ENCODE results near the gene ZFP69. TPM values are rescaled to one million over a fixed set of nuclear protein-coding genes. Genes with fewer than 3 reads are reported as not detected.
"Not testable (repeated sequence)": the region's sequence is repeated elsewhere in the genome, so short reads cannot be mapped to it uniquely, and the experiment has no call there.

Gene ZFP69
- 3.0 TPM for total RNA-seq
- long read RNA-seq, partial matches to known transcripts: 0 of 2 reads
- long read RNA-seq, other reads (novel, unspliced or antisense): 2 of 2 reads

DNA sequence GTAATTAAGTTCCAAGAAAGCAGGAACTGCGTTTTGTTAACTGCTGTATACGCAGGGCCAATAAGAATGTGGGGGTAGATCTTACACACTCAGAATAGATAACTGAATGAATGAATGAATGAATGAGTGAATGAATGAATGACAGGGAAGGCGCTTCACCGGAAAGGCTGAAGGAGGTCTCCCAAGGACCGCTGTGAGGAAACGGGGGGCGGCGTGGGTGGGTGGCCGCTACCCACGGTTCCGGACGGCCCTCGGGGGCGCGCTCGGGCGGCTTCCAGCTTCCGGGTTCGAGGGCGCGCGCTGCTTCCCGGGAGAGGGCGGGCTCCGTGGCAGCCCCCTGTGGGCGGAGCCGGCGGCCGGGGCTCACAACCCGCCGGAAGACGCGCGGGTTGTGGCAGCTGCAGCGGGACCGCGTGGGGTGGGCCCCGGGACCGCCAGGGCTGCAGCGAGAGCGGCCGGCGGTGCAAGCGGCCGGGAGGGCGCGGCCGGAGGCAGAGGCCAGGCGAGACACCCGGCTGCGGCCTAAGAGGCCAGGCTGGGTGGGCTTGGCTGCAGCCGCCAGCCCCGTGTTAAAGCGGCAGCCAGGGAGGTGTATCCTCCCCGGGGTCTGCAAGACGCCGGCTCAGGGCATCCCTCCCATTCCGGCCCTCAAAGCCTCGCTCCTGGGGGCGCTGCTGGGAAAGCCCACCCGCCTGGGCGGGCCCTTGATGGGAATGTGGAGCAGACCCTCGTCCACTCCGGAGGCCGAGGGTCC is at the start of gene ZFP69:
TSS of gene ZFP69 (plus strand) at position 367 of the 754 bp plus-strand sequence. CDS start 2,072 bp downstream, outside the sequence.
- peak; percentile 90 for DNase-seq (ENCODE audit: low spot score)

DNA sequence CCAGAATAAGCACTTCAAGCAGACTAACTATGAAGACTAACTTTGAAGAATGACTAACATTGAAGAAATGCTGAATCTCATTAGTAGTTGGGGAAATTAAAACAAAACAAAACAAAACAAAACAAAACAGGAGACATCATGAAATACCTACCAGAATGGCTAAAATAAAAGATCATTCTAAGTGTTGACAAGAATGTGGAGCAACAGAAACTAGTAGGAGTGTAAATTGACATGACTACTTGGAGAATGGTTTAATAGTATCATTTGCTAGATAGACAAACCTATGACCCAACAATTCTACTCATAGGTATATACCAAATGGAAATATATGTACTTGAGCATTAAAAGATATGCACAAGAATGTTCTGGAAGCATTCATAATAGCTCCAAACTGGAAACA is 45.7 kb upstream of the ZFP69 start:
- DNase-seq (ENCODE audit: low spot score): no peak

DNA sequence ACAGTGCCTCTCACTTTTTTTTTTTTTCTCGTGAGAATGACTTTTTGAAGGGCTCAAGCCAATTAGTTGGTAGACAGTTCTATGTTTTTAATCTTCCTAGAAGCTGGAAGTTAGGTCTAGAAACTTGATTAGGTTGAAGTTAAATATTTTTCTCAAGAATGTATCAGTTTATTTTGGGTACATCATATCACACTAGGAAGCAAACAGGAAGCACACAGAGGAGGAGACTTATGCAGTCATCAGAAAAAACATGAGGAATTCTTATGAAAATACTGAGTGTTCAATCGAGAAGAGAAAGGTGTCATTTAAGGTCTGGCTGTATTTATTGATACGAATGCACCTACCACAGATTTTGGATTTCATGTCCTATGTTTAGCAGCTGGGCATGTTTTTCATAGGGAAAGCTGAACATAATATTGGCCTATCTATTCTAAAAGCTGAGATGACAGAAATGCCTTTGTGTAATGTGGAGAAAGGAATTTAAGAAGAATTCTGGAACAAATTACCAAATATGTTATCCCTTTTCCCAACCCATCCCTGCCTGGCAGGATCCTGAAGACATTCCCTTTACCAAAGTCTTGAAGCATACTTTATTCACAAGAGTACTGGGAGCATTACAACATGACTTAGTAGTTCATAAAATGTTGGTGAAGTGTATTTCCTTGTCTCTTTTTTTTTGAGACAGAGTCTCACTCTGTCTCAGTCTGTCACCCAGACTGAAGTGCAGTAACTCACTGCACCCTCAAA is 44.3 kb upstream of the ZFP69 start:
- DNase-seq (ENCODE audit: low spot score): no peak

- no peak for DNase-seq (ENCODE audit: low spot score)
Measured at GRCh38 chr1:40435471-40435870, 41.6 kb upstream of the ZFP69 start.

DNA sequence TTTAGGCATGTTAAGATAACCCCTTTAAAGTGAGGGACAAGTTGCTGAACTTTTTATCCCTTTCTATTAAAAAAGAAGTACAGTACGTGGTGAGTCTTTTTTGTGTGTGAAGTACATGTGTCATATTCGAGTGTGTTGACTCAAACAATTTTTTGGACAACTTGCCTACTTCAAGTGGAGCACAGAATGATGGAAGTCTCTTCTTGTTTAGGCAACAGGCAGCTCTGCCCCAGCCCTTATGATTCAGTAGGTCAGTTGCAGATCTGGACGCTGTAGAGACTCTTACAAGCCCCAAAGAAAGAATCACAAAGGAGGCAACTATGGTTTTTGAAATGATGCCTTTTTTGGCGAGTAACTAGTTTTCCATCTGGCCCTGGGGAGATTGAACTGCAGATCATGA is 41.2 kb upstream of the ZFP69 start:
- DNase-seq (ENCODE audit: low spot score): no peak

DNA sequence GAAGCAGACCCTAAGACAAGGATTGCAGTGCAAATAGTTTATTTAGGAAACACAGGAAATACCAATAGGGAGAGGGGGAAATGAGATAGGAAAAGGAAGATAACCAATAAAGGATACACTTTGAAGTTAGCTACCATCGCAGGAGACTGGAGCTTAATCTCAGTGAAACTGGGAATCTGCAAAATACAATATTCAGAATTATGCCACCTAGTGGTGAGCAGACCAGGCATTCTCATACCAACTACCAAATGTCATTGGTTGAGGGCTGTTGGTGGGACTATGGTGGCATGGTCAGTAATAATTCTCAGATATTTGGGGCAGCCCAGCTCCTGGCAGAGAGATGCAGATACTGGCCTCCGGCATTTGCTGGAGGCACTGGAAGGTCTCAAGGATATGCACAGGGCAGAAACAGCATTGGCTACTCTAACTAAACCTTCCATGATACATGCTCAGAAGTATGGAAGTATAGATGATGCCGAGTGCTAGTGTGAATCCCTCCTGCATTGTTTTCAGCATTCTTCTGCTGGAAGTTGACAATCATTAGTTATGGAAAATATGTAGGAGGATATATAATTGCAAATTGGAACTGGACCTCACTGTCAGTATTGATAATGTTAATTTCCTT is 38.6 kb upstream of the ZFP69 start:
- DNase-seq (ENCODE audit: low spot score): no peak

DNA sequence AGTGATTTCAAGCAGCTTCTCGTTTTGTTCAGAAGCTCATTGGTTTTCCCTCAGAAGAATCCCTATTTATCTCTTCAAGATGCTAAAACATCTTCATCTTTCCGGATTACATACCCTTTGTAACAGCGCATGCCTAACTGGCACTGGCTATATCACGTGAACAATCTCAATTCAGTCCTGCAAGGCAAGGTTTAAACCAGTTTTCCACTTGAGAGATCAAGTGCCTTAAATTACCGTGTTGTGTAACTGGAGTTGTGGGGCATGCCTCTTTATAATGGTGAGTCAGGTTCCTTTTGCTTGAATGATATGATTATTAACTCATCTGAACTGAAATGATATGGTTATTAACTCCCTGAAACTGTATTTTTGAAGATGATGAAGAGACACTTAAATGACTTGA is 37.8 kb upstream of the ZFP69 start:
- DNase-seq (ENCODE audit: low spot score): no peak

DNA sequence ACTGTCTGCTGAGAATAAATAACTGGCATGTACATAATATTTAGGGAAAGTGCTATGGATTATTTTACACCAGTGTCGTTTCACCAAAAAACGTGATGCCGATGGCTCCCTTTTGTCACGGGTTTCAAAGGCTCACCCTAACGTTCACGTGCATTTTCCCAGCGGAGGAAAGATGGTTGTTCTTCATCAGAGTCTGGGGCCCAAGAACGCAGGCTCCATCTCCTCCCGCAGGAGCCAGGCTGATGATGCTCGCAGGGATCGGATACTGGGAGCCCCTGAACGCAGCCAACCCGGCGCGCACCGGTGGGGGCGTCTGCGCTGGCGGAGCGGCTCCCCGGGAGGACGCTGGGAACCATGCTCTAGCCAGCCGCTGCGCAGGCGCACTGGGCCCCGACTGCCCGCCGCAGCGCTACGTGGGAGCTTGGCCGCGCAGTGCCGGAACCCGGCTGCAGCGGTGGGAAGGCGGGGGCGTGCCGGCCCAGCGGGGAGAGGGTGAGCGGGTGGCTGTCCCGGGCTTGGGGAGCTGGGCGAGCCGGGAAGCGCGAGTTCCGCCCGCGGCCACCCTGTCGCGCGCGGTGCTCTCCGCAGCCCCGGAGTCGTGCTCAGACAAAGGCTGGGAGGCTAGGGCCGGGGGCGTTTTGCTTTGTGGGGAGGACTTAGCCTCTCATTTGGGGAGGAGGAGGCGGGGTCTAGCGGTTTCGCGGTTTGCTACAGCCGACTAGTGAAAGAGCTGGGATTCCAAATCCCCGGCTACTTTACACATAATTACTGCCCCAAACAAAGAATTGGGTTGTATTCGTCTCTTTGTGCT is 27.2 kb upstream of the ZFP69 start, which contains the start of gene ZFP69B:
TSS of gene ZFP69B (plus strand) at position 793 of the 811 bp plus-strand sequence. CDS start 486 bp downstream, outside the sequence.
- peak; percentile 98 for DNase-seq (ENCODE audit: low spot score)

DNA sequence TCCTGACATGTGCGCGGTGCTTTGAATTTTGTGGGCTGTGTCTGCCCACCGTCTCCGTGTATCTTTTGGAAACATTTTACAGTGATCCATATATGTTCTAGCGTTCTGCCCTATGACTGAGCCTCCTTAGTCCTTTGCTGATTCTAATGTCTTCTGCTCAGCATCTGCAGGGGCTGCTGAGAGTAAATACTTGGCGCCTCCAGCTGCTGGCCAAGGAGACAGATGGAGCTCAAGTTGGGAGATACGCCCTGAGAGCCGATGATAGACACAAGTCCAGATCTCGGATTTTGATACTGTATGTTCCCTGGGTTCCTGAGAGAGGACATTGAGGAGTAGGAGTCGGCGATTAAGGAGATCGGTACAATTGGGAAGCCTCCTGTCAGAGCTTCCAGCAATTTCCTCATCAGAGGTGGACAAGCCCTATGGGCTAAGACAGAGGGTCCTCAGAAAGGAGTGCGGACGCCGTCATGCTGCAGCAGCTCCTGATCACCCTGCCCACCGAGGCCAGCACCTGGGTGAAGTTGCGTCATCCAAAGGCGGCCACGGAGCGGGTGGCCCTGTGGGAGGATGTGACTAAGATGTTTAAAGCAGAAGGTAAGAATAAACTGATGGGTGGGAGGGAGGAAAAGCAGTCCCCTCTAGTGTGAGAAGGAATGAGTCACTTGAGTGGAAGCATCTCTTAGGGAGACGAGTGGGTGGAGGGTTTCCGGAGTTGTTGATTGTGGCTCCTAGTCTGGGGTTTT is 26.4 kb upstream of the ZFP69 start:
- DNase-seq (ENCODE audit: low spot score): no peak

DNA sequence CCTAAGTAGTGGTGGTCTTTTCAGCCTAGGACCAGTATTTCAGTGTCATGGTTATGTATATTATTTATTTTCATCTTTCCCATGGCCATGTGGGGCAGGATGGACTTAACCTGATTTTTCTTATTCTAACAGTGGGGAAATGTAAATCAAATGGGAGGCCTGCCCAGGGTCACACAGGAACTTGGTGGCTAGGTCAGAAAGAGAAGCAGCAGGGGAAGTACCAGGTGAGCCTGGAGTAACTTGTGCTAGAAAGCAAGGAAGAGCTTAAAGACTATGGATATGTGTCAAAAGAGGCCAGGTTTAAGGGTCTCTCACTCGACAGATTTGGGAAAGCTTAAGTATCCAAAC is 25.9 kb upstream of the ZFP69 start:
- DNase-seq (ENCODE audit: low spot score): no peak

GRCh38 chr1:40454873-40455272 is 22.2 kb upstream of the ZFP69 start:
- no peak for DNase-seq (ENCODE audit: low spot score)

- DNase-seq (ENCODE audit: low spot score): no peak
Measured at GRCh38 chr1:40462956-40463590, 14.0 kb upstream of the ZFP69 start.

DNA sequence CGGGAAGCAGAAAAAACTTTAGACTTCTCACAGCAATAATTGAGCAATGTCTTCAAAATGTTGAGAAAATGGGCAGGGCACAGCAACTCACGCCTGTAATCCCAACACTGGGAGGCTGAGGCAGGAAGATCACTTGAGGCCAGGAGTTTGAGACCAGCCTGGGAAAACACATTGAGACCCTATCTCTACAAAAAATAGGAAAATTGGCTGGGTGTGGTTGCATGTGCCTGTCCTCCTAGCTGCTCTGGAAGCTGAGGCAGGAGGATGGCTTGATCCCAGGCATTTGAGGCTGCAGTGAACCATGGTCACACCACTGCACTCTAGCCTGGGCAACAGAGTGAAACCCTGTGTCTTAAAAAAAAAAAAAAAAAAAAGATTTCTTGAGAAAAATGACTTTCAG is 7.8 kb upstream of the ZFP69 start:
- no peak for DNase-seq (ENCODE audit: low spot score)

GRCh38 chr1:40475268-40475667 is 1.8 kb upstream of the ZFP69 start:
- DNase-seq (ENCODE audit: low spot score): no peak

- no peak for DNase-seq (ENCODE audit: low spot score)
Measured at GRCh38 chr1:40477678-40478053, 576 bp downstream of the ZFP69 start.

DNA sequence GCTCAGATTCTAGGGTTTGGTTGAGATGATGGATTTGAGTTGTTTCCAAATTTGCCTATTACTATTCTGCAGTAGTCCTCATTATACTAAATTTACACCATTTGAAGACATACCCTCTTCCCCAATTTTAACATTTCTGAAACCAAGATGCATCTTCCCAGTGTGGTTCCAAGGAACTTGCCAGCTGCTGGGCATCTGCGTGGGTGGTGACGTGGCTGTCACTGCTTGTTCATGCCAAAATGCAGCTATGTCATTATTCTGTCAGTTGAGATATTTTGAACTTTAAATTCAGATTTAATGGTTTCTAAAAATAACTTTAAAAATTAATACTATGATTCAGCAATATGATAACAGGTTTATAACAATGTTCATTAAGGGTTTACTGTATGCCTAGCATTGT is 1.2 kb downstream of the ZFP69 start:
- DNase-seq (ENCODE audit: low spot score): no peak

GRCh38 chr1:40479156-40479555 is 2.1 kb downstream of the ZFP69 start:
- no peak for DNase-seq (ENCODE audit: low spot score)

DNA sequence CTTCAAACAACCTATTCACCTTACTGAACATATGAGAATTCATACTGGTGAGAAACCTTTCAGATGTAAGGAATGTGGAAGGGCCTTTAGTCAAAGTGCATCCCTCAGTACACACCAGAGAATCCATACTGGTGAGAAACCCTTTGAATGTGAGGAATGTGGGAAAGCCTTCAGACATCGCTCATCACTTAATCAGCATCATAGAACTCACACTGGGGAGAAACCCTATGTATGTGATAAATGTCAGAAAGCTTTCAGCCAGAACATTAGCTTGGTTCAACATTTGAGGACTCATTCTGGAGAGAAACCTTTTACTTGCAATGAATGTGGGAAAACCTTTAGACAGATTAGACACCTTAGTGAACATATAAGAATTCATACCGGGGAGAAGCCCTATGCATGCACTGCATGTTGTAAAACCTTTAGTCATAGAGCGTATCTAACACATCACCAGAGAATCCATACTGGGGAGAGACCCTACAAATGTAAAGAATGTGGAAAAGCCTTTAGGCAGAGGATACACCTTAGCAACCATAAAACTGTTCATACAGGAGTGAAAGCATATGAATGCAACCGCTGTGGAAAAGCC is 18.3 kb downstream of the ZFP69 start:
- DNase-seq (ENCODE audit: low spot score): no peak

DNA sequence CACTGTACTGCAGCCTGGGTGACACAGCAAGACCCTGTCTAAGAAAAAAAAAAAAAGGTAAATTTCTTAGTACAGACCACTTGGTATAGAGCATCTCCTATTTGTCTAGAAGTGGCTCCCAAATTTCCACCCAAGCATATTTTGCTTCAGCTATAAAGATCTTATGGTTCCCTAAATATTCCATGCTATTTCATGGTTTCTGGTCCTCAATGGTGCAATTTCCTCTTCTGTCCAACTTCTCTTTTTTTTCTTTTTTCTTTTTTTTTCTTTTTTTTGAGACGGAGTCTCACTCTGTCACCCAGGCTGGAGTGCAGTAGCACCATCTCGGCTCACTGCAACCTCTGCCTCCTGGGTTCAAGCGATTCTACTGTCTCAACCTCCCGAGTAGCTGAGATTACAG is 25.6 kb downstream of the ZFP69 start:
- not testable (repeated sequence) for DNase-seq (ENCODE audit: low spot score)

DNA sequence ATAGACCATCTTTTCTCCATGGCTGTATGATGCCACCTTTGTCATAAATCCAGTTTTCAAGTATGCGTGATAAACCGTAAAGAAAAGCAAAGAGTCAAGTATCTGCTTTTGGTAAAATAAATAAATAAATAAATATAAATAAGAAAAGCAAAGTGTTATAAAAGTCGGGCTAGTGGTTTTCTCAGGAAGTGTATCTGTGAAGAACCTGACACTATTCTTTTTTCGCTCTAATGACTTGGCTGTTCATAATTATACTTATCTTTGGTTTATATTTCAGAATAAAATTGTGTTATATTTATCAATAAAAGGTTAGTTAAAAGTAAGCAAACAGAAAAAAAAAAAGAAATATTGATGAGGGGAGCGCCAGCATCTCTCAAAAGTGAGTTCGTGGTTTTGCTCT is 30.9 kb downstream of the ZFP69 start:
- DNase-seq (ENCODE audit: low spot score): no peak
